HepG2 (cell line): ENCODE measurements around the gene SKA2. TPM values are rescaled to one million over a fixed set of nuclear protein-coding genes. Genes with fewer than 3 reads are reported as not detected.

Experiments
- DMTF1 ChIP-seq: sonication (generic); formaldehyde crosslinking; IDR thresholded peaks from 2 replicates; pipeline ENCODE4 v1.4.0; 2020; ENCODE audit warnings: mild to moderate bottlenecking, missing genetic modification reagents
- EP300 ChIP-seq, 3 experiments: sonication (generic) in 1 of 3; formaldehyde crosslinking in 1 of 3; IDR thresholded peaks; 2 replicates each; pipeline versions ENCODE4 v1.5.1 to v1.6.1; 2011 to 2020; ENCODE audit warnings: low read depth in 2 of 3, low read length in 2 of 3, borderline replicate concordance in 1 of 3, improper control_type of control experiment in 1 of 3, mild to moderate bottlenecking in 1 of 3, missing genetic modification reagents in 1 of 3, moderate library complexity in 1 of 3
- GPN1 ChIP-seq: sonication (generic); formaldehyde crosslinking; IDR thresholded peaks from 2 replicates; pipeline ENCODE4 v1.5.1; 2020; ENCODE audit warnings: missing genetic modification reagents, borderline replicate concordance
- SIX1 ChIP-seq: sonication (generic); formaldehyde crosslinking; IDR thresholded peaks from 2 replicates; pipeline ENCODE4 v1.4.0; 2020; ENCODE audit warnings: missing genetic modification reagents, borderline replicate concordance
- SNRNP70 ChIP-seq: fragments of 200-400 bp; formaldehyde crosslinking; IDR thresholded peaks from 2 replicates; pipeline ENCODE4 v1.6.1; 2017; ENCODE audit warnings: mild to moderate bottlenecking, low read depth, low read length, moderate library complexity
- TBP ChIP-seq: sonication (generic); formaldehyde crosslinking; IDR thresholded peaks from 2 replicates; pipeline ENCODE4 v1.5.0; 2020; ENCODE audit warnings: missing genetic modification reagents
- TEAD3 ChIP-seq: optimal IDR thresholded peaks from 2 replicates; pipeline ENCODE3; 2016; ENCODE audit warnings: borderline replicate concordance
- XBP1 ChIP-seq: sonication (generic); formaldehyde crosslinking; IDR thresholded peaks from 2 replicates; pipeline ENCODE4 v1.5.0; 2020; ENCODE audit warnings: missing genetic modification reagents
- ZNF672 ChIP-seq: sonication (generic); formaldehyde crosslinking; IDR thresholded peaks from 2 replicates; pipeline ENCODE4 v1.8.1; 2022; ENCODE audit warnings: missing genetic modification reagents
- ZNF687 ChIP-seq: sonication (generic); formaldehyde crosslinking; IDR thresholded peaks from 2 replicates; pipeline ENCODE4 v1.5.1; 2020; ENCODE audit warnings: mild to moderate bottlenecking, missing genetic modification reagents, moderate library complexity
- ZSCAN21 ChIP-seq: sonication (generic); formaldehyde crosslinking; IDR thresholded peaks from 2 replicates; pipeline ENCODE4 v1.8.0; 2022; ENCODE audit warnings: mild to moderate bottlenecking, missing genetic modification reagents, moderate library complexity, borderline replicate concordance
- polyA plus RNA-seq, 8 experiments: library from polyadenylated mRNA; depleted of rRNA in 3 of 8; stranded (reverse) in 7 of 8; unstranded in 1 of 8; fragments of >200 nt; fragmentation: Illumina TruSeq in 4 of 8; extraction: Trizol in 4 of 8; gene quantifications; 2 replicates each; pipeline versions ENCODE4 v1.2.1 to v1.2.3, GENCODE V29; 2011 to 2016; ENCODE audit warnings: low read depth in 4 of 8, missing spikeins in 1 of 8, mixed read lengths in 1 of 8; ENCODE audit not compliant: insufficient read depth in 1 of 8
- total RNA-seq, 5 experiments: library from RNA; depleted of rRNA; stranded (reverse); fragments of >200 nt; fragmentation: Illumina TruSeq; extraction: Trizol; gene quantifications; 2 replicates each; pipeline ENCODE4 v1.2.3, GENCODE V29; 2016; ENCODE audit warnings: low read depth in 1 of 5
- TF ChIP-seq, protein P1 (sequence below): sonication (generic); formaldehyde crosslinking; IDR thresholded peaks from 2 replicates; pipeline ENCODE4 v1.8.1; 2023; ENCODE audit warnings: missing genetic modification reagents, inconsistent platforms, borderline replicate concordance
- TF ChIP-seq, protein P2 (sequence below): sonication (generic); formaldehyde crosslinking; conservative IDR thresholded peaks from 2 replicates; pipeline ENCODE4 v1.8.0; 2022; ENCODE audit warnings: missing genetic modification reagents
- TF ChIP-seq, protein P3 (sequence below): sonication (generic); formaldehyde crosslinking; conservative IDR thresholded peaks from 2 replicates; pipeline ENCODE4 v1.5.0; 2020; ENCODE audit warnings: missing genetic modification reagents
- TF ChIP-seq, protein P4 (sequence below): sonication (generic); formaldehyde crosslinking; IDR thresholded peaks from 2 replicates; pipeline ENCODE4 v1.5.0; 2020; ENCODE audit warnings: missing genetic modification reagents, mild to moderate bottlenecking, borderline replicate concordance

SKA2 gene
- total and polyA plus RNA-seq, 2 of the 13 experiments (the other 11 are each of a cell fraction or from before 2014, with no cell fraction given), result 18.6 to 91.8 TPM

GRCh38 chr17:59106463-59107305, 48.3 kb downstream of the SKA2 start, which contains the start of gene TRIM37 (continued):
- TF ChIP-seq DMTF1 (CRISPR knock-in tag) (0 out of 2 replicates have a peak, but pooled peaks have one; percentile 70), SIX1 (peak; percentile 16; the same call in 1 of the 2 replicates), TEAD3 (CRISPR knock-in tag) (peak; percentile 89), EP300 (IDR thresholded peaks at IDR 0.05; ENCODE audit: low read depth in 2 of 2, low read length in 2 of 2) (0 out of 4 replicates have a peak, but pooled peaks of 1 of the 2 experiments have one; percentile 14), EP300 (CRISPR knock-in tag; IDR thresholded peaks at IDR 0.05; ENCODE audit: borderline replicate concordance) (no peak), SNRNP70 (no peak), ZNF672 (CRISPR knock-in tag) (0 out of 2 replicates have a peak, but pooled peaks have one; percentile 85), ZSCAN21 (CRISPR knock-in tag) (peak; percentile 64; the same call in 1 of the 2 replicates), GPN1 (CRISPR knock-in tag) (no peak), ZNF687 (CRISPR knock-in tag) (peak; percentile 98), XBP1 (CRISPR knock-in tag) (no peak), TBP (CRISPR knock-in tag) (no peak)
- TF ChIP-seq, protein P1, sequence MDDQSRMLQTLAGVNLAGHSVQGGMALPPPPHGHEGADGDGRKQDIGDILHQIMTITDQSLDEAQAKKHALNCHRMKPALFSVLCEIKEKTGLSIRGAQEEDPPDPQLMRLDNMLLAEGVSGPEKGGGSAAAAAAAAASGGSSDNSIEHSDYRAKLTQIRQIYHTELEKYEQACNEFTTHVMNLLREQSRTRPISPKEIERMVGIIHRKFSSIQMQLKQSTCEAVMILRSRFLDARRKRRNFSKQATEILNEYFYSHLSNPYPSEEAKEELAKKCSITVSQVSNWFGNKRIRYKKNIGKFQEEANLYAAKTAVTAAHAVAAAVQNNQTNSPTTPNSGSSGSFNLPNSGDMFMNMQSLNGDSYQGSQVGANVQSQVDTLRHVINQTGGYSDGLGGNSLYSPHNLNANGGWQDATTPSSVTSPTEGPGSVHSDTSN (CRISPR knock-in tag), result no peak
- TF ChIP-seq, protein P2, sequence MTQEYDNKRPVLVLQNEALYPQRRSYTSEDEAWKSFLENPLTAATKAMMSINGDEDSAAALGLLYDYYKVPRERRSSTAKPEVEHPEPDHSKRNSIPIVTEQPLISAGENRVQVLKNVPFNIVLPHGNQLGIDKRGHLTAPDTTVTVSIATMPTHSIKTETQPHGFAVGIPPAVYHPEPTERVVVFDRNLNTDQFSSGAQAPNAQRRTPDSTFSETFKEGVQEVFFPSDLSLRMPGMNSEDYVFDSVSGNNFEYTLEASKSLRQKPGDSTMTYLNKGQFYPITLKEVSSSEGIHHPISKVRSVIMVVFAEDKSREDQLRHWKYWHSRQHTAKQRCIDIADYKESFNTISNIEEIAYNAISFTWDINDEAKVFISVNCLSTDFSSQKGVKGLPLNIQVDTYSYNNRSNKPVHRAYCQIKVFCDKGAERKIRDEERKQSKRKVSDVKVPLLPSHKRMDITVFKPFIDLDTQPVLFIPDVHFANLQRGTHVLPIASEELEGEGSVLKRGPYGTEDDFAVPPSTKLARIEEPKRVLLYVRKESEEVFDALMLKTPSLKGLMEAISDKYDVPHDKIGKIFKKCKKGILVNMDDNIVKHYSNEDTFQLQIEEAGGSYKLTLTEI (CRISPR knock-in tag), result no peak
- TF ChIP-seq, protein P3, sequence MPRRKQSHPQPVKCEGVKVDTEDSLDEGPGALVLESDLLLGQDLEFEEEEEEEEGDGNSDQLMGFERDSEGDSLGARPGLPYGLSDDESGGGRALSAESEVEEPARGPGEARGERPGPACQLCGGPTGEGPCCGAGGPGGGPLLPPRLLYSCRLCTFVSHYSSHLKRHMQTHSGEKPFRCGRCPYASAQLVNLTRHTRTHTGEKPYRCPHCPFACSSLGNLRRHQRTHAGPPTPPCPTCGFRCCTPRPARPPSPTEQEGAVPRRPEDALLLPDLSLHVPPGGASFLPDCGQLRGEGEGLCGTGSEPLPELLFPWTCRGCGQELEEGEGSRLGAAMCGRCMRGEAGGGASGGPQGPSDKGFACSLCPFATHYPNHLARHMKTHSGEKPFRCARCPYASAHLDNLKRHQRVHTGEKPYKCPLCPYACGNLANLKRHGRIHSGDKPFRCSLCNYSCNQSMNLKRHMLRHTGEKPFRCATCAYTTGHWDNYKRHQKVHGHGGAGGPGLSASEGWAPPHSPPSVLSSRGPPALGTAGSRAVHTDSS, result no peak
- TF ChIP-seq, protein P4, sequence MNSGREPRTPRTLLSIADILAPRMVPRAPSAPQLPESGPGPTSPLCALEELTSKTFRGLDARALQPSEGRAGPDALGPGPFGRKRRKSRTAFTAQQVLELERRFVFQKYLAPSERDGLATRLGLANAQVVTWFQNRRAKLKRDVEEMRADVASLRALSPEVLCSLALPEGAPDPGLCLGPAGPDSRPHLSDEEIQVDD (CRISPR knock-in tag), result no peak
